Germinal center (tissue), 1 donor: ENCODE results near the gene REPS2.
"Not testable (repeated sequence)": the region's sequence is repeated elsewhere in the genome, so short reads cannot be mapped to it uniquely, and the experiment has no call there.

ENCODE experiments used
- DNase-seq: peaks from one replicate; pipeline ENCODE4 v3.0.0; 2012; ENCODE audit warnings: mixed read lengths, low spot score

The REPS2 gene

DNA sequence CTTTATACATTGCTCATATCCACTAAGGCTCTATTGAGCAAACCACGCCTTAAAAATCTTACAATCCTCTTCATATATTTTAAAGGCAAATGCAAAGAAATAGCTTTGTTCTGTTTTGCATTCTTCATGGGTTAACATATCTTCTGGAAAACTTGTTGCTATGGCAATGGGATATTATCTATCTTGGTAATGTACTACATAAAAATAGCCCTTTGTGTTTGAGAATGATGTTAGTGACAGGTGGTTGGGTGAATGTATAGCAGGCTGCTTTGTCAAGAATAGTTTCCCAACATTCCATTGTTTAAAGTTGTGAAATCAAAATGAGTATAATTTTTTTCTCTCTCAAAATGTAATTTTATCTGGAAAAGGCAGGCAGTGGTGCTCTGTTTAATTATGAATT, 16.8 kb downstream of the REPS2 start:
- DNase-seq, result no peak

GRCh38 chrX:16964976-16965375, 18.5 kb downstream of the REPS2 start:
- not testable (repeated sequence) for DNase-seq

- DNase-seq, result no peak
These were observed 20.4 kb downstream of the REPS2 start for GRCh38 chrX:16966752-16967448.

DNA sequence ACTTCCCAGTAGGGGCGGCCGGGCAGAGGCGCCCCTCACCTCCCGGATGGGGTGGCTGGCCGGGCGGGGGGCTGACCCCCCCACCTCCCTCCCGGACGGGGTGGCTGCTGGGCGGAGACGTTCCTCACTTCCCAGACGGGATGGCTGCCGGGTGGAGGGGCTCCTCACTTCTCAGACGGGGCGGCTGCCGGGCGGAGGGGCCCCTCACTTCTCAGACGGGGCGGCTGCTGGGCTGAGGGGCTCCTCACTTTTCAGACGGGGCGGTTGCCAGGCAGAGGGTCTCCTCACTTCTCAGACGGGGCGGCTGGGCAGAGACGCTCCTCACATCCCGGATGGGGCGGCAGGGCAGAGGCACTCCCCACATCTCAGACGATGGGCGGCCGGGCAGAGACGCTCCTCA, 22.3 kb downstream of the REPS2 start:
- not testable (repeated sequence) for DNase-seq

- no peak for DNase-seq
These were observed 24.5 kb downstream of the REPS2 start for GRCh38 chrX:16970977-16971376.

GRCh38 chrX:16971694-16972093, 25.2 kb downstream of the REPS2 start:
- no peak for DNase-seq

DNA sequence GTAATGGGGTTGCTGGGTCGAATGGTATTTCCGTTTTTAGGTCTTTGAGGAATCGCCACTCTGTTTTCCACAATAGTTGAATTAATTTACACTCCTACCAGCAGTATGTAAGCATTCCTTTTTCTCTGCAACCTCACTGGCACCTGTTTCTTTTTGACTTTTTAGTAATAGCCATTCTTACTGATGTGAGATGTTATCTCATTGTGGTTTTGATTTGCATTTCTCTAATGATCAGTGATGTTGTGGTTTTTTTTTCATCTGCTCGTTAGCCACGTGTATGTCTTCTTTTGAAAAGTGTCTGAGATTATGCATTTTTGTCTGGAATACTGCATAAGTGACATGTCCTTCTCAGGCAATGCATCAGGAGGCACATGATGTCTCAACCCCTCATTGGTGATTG, 28.8 kb downstream of the REPS2 start:
- no peak for DNase-seq

DNA sequence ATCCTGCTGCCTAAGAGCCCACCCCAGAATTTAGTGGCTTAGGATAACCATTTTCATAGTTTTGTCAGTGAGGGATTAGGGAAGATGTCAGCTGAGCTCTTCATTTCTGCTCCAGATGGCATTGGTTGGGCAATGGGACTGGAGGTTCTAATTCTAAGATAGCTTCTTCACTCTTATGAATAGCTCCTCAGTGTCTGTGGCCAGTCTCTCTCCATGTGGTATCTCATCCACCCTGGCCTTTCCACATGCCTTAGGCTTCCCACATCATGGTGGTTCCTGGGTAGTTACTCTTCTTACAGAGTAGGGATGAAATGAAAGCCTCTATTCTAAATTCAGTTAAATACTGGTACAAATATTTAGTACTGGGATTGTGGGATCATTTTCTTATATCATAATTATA, 31.3 kb downstream of the REPS2 start:
- no peak for DNase-seq

DNA sequence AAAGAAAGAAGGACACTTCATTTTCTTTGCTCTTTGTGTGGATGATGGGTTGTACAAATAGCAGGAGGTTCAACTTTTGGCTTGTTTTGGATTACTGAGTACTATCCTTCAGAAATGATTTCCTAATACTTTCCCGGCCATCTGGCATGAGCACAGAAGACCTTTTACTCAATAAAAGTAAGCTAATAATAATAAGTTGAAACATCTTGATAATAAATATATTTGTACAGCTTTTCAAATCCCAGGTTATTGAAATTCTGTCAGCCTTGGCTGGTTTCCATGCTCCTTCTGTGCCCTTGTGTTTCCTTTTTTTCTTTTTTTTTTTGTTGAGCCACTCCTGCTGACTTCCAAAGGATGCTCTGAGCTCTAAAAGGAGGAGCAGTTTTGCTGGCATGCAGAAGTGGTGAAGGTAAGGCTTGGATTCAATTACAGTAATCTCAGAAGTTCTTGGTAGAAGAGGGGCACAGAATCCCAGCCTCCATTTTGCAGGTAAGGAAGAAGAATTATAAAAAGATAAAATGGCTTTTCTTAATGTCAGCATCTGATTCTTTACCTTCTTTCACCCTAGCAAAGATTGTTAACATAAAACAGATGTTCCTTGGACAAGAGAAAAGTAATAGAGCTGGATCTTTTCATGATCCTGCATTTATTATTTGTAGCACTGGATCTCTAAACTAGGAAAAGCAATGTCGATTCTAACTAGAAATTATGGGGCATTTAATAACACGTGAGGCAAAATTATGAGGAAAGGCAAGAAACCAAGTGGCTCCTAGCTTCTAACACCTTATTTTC, 31.9 kb downstream of the REPS2 start:
- no peak for DNase-seq

- DNase-seq, result no peak
These were observed 32.8 kb downstream of the REPS2 start for GRCh38 chrX:16979226-16979625.

DNA sequence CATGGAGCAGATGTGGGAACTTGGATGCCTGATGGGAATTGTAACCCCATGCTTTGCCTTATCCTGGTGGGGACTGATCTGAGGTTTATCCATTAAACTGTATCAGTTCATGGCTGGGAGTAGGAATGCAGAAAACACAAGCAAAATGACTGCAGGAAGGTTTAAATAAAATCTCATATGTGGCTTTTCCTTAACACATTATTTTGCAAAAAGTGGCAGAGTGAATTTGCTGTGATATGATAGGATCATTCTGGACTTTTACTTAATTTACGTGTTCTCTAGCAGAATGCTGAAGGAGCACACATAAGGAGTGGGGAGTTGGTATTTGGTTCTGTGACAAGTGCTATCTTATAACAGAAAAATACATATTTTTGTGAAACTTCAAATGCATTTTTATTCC, 34.8 kb downstream of the REPS2 start:
- no peak for DNase-seq

GRCh38 chrX:16981980-16982379, 35.5 kb downstream of the REPS2 start:
- no peak for DNase-seq

GRCh38 chrX:16983051-16983450, 36.6 kb downstream of the REPS2 start:
- no peak for DNase-seq

GRCh38 chrX:16985286-16985685, 38.8 kb downstream of the REPS2 start:
- no peak for DNase-seq

DNA sequence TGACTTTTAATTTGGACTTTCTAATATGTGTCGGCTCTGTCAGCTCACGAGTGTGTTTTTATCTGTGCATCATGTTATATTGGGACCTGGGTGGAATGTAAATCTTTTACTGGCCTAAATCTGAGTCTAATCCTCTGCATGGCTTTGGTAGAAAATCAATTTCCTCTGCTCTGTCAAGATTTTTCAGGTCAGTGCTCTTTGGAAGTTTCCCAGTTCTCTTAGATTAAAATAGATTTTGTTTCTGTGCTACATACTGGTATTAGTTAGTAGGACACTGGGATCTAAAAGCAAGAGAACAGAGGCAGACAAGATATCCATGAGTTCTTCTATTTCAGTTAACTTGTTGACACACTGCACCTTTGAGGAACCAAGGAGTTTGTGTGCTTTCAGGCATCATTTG, 39.7 kb downstream of the REPS2 start:
- DNase-seq, result no peak

GRCh38 chrX:16989750-16990149, 43.3 kb downstream of the REPS2 start:
- no peak for DNase-seq

DNA sequence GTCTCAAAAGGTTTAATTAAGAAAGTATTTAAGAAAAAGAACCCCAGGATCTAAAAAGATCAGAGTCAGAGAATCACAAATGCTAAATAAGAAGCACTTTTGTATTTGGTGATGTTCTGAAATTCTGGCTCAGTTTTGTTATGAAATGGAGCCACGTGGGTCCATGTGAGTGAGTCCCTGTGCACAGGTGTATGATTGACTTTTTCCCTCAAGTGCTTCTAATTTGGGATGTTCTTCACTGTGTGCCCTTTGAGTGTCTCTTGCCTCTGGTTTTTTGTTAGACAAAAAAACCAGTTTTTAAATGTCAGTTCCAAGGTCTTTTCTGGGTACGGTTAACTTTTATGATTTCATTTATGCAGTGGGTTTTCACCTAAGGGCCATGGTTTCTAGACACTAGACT, 44.4 kb downstream of the REPS2 start:
- no peak for DNase-seq

DNA sequence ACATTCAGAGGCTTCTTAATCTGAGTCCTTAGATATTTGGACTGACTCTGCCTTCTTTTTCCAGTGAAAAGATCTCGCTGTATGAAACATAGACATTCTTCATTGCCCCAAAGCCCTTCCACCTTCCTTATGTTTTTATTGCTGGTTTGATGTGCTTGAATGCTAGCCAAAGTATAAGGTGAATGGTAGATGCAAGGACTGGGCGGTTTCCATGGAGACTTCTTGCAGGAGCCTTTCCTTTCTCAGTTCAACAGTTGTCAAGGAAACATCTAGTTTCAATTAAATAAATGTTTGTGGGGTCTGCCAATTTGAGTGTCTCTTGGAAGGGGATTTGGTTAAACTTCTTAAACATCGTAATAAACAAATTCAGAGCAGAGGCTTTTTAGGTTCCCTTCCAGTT, 46.0 kb downstream of the REPS2 start:
- DNase-seq, result no peak

GRCh38 chrX:16992951-16993350, 46.5 kb downstream of the REPS2 start:
- no peak for DNase-seq

- no peak for DNase-seq
These were observed 47.4 kb downstream of the REPS2 start for GRCh38 chrX:16993791-16994318.

GRCh38 chrX:16994736-16995135, 48.3 kb downstream of the REPS2 start:
- DNase-seq, result no peak

DNA sequence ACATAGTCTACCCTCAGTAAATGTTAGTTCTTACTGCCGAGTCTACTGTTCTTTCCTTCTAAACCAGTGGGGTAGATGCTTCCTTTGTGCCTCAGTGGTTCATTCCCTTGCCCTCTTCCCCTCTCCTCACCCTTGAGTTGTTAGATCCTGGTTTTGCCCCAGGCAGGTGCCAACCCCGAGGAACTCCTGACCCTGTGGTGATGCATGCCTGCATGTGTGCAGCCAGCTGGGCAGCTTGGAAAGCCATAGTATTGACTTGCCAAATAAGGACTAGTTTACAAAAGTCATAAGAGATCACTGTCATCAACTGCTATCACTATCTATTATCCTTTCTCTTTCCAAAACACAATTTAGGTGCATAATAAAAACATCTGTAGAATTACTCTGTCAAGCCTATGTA, 50.9 kb downstream of the REPS2 start:
- no peak for DNase-seq

- no peak for DNase-seq
These were observed 52.8 kb downstream of the REPS2 start for GRCh38 chrX:16999275-16999674.

GRCh38 chrX:17000751-17001150, 54.3 kb downstream of the REPS2 start:
- DNase-seq, result no peak
